K562 (cell line): Measurements from ENCODE around the gene RBM3.

Experiments used
- GABPA ChIP-seq: fragments of 200-800 bp; sonication (Bioruptor generic); conservative IDR thresholded peaks from 2 replicates; pipeline ENCODE4 v1.6.1; 2016; ENCODE audit warnings: low read depth, missing genetic modification characterization, missing compliant biosample characterization
- GTF2F1 ChIP-seq: IDR thresholded peaks from 2 replicates; pipeline ENCODE4 v1.6.1; 2011; ENCODE audit warnings: low read depth, low read length, improper control_type of control experiment
- KAT7 ChIP-seq: sonication (generic); formaldehyde crosslinking; IDR thresholded peaks from 2 replicates; pipeline ENCODE4 v1.8.0; 2022; ENCODE audit warnings: missing genetic modification reagents, mild to moderate bottlenecking, borderline replicate concordance
- MEF2D ChIP-seq: conservative IDR thresholded peaks from 2 replicates; pipeline ENCODE4 v1.6.1; 2016; ENCODE audit warnings: low read depth, missing genetic modification characterization, missing compliant biosample characterization
- MTA3 ChIP-seq: fragments of 450-650 bp; formaldehyde crosslinking; IDR thresholded peaks from 2 replicates; pipeline ENCODE4 v1.6.1; 2017; ENCODE audit warnings: mild to moderate bottlenecking, borderline replicate concordance
- MXI1 ChIP-seq: IDR thresholded peaks from 2 replicates; pipeline ENCODE4 v1.6.1; 2011; ENCODE audit warnings: low read depth, mild to moderate bottlenecking, improper control_type of control experiment, low read length
- PHF20 ChIP-seq: fragments of 450-650 bp; IDR thresholded peaks from 2 replicates; pipeline ENCODE4 v1.6.1; 2018; ENCODE audit not compliant: partially characterized antibody
- RBM22 ChIP-seq: fragments of 200-400 bp; formaldehyde crosslinking; IDR thresholded peaks from 2 replicates; pipeline ENCODE4 v1.6.1; 2018; ENCODE audit warnings: low read length, low read depth; ENCODE audit not compliant: poor library complexity, severe bottlenecking
- ZFP36 ChIP-seq: fragments of 150-350 bp; IDR thresholded peaks from 2 replicates; pipeline ENCODE4 v1.6.1; 2018; ENCODE audit warnings: low read length, low read depth; ENCODE audit not compliant: partially characterized antibody
- TF ChIP-seq, protein P1 (sequence below): sonication (generic); formaldehyde crosslinking; IDR thresholded peaks from 2 replicates; pipeline ENCODE4 v1.8.1; 2022; ENCODE audit warnings: missing genetic modification reagents
- TF ChIP-seq, protein P2 (sequence below), 3 experiments: IDR thresholded peaks in 2 of 3; conservative IDR thresholded peaks in 1 of 3; 2 replicates each; pipeline ENCODE4 v1.5.1; 2011 to 2012; ENCODE audit warnings: low read length in 3 of 3, mild to moderate bottlenecking in 3 of 3, control low read depth in 2 of 3, improper control_type of control experiment in 1 of 3, inconsistent platforms in 1 of 3, low read depth in 1 of 3, mixed read lengths in 1 of 3, moderate library complexity in 1 of 3; ENCODE audit not compliant: insufficient read depth in 2 of 3

DNA sequence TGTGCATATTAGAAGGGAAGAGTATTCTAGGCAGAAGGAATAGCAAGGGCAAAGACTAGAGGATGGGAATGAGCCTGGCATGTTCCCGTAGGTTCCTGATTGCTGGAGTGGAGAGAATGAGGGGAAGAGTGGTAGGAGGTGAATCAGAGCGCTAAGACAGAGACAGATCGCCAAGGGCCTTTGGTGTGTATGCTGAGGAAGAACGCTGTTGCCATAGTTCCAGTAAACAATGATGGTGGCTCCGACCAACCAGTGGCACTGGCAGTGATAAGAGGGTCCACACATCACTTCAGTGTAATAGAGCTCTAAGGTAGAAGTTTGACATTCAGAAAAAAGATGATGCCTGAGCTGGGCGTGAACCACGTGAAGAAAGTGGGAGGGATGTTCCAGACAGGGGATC is 33.8 kb upstream of the RBM3 start:
- TF ChIP-seq KAT7 (CRISPR knock-in tag) = no peak
- no peak for TF ChIP-seq RBM22
- TF ChIP-seq, protein P1, sequence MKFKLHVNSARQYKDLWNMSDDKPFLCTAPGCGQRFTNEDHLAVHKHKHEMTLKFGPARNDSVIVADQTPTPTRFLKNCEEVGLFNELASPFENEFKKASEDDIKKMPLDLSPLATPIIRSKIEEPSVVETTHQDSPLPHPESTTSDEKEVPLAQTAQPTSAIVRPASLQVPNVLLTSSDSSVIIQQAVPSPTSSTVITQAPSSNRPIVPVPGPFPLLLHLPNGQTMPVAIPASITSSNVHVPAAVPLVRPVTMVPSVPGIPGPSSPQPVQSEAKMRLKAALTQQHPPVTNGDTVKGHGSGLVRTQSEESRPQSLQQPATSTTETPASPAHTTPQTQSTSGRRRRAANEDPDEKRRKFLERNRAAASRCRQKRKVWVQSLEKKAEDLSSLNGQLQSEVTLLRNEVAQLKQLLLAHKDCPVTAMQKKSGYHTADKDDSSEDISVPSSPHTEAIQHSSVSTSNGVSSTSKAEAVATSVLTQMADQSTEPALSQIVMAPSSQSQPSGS = no peak
- TF ChIP-seq, protein P2, sequence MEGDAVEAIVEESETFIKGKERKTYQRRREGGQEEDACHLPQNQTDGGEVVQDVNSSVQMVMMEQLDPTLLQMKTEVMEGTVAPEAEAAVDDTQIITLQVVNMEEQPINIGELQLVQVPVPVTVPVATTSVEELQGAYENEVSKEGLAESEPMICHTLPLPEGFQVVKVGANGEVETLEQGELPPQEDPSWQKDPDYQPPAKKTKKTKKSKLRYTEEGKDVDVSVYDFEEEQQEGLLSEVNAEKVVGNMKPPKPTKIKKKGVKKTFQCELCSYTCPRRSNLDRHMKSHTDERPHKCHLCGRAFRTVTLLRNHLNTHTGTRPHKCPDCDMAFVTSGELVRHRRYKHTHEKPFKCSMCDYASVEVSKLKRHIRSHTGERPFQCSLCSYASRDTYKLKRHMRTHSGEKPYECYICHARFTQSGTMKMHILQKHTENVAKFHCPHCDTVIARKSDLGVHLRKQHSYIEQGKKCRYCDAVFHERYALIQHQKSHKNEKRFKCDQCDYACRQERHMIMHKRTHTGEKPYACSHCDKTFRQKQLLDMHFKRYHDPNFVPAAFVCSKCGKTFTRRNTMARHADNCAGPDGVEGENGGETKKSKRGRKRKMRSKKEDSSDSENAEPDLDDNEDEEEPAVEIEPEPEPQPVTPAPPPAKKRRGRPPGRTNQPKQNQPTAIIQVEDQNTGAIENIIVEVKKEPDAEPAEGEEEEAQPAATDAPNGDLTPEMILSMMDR (IDR thresholded peaks at IDR 0.05 in 2 of 3, conservative IDR thresholded peaks at IDR 0.05 in 1 of 3; ENCODE audit: insufficient read depth in 2 of 3, low read depth in 1 of 3, low read length in 3 of 3) = no peak
- TF ChIP-seq GABPA (tag) = no peak
- no peak for TF ChIP-seq MXI1
- TF ChIP-seq MEF2D (tag) = no peak
- TF ChIP-seq GTF2F1 = no peak
- TF ChIP-seq ZFP36 = no peak
- no peak for TF ChIP-seq PHF20
- TF ChIP-seq MTA3 = no peak
